ENCODE results near the gene FNDC10.
A peak's percentile ranks its signal among the peaks of the same experiment; 100 is the strongest.

The FNDC10 gene

DNA sequence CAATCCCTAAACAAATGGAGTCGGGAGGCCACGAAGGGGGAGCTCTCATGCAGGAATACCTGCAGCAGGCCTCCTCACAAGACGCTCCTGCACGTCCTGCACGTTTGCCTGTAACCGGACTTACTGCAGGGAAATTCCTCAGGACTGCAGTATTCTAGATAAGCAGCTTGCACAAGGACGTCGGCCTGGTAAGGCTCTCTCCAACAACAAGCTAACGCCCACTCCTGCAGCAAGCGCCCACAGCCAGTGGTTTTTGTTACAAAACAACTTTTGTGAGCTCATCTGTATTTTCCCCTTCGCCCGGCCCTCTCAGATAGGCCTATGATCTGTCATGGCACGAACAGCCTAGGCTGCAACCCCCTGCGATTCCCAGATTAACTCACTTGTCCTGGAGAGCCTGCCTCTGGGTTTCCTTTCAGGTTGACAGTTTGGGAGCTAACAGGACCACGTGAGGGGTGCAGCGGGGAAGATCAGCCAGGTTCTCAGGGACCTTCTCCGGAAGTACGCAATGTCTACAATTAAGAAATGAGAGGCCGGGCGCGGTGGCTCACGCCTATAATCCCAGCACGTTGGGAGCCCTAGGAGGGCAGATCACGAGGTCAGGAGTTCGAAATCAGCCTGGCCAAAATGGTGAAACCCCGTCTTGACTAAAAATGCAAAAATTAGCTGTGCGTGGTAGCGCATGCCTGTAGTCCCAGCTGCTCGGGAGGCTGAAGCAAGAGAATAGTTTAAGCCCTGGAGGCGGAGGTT is 14.4 kb upstream of the FNDC10 start:
- H3K27ac Mint-ChIP-seq: peak overlapping the region; percentile 93
- TF ChIP-seq, protein P1, sequence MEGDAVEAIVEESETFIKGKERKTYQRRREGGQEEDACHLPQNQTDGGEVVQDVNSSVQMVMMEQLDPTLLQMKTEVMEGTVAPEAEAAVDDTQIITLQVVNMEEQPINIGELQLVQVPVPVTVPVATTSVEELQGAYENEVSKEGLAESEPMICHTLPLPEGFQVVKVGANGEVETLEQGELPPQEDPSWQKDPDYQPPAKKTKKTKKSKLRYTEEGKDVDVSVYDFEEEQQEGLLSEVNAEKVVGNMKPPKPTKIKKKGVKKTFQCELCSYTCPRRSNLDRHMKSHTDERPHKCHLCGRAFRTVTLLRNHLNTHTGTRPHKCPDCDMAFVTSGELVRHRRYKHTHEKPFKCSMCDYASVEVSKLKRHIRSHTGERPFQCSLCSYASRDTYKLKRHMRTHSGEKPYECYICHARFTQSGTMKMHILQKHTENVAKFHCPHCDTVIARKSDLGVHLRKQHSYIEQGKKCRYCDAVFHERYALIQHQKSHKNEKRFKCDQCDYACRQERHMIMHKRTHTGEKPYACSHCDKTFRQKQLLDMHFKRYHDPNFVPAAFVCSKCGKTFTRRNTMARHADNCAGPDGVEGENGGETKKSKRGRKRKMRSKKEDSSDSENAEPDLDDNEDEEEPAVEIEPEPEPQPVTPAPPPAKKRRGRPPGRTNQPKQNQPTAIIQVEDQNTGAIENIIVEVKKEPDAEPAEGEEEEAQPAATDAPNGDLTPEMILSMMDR (IDR thresholded peaks at IDR 0.05): no peak
- peak; percentile 12 for DNase-seq

GRCh38 chr1:1613509-1614082 is 13.7 kb upstream of the FNDC10 start:
- TF ChIP-seq, protein P1 (IDR thresholded peaks at IDR 0.05): no peak
- H3K27ac Mint-ChIP-seq: no peak overlapping the region
- H3K9me3 Mint-ChIP-seq: no peaks in the 10 kb centered on the region
- peak overlapping the region; percentile 95 for H3K4me3 Mint-ChIP-seq
- no peak for DNase-seq
- peaks cover 39% of the 10 kb centered on the region for H3K4me1 Mint-ChIP-seq
- peaks cover 5% of the 10 kb centered on the region for H3K36me3 Mint-ChIP-seq (ENCODE audit: low read depth)
- peaks cover 4% of the 10 kb centered on the region for H3K27me3 Mint-ChIP-seq (ENCODE audit: low read depth, poor library complexity)

More for the DNA sequence above, 14.4 kb upstream of the FNDC10 start:
- Mint-ChIP-seq H3K27me3 (ENCODE audit: low read depth, poor library complexity) (peaks cover 4% of the 10 kb centered on the region), H3K4me1 (peaks cover 39% of the 10 kb centered on the region), H3K9me3 (no peaks in the 10 kb centered on the region), H3K36me3 (ENCODE audit: low read depth) (peaks cover 5% of the 10 kb centered on the region), H3K4me3 (peak overlapping the region; percentile 95)

DNA sequence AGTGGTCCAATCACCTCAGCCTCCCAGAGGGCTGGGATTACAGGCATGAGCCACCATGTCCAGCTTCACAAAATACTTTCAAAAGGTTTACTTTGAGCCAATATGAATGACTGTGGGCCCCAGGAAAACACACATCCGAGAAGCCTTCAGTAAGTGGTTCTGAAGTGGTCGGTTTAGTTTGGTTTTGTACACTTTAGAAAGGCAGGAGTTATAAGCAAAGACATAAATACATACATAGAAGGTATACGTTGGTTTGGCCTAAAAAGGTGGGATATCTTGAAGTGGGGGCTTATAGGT is 12.1 kb upstream of the FNDC10 start:
- TF ChIP-seq, protein P1 (IDR thresholded peaks at IDR 0.05): no peak
- Mint-ChIP-seq H3K27me3 (ENCODE audit: low read depth, poor library complexity) (peaks cover 12% of the 10 kb centered on the region), H3K4me3 (peak overlapping the region; percentile 52), H3K4me1 (peaks cover 33% of the 10 kb centered on the region), H3K9me3 (no peaks in the 10 kb centered on the region), H3K27ac (no peak overlapping the region), H3K36me3 (ENCODE audit: low read depth) (peaks cover 5% of the 10 kb centered on the region)
- no peak for DNase-seq

DNA sequence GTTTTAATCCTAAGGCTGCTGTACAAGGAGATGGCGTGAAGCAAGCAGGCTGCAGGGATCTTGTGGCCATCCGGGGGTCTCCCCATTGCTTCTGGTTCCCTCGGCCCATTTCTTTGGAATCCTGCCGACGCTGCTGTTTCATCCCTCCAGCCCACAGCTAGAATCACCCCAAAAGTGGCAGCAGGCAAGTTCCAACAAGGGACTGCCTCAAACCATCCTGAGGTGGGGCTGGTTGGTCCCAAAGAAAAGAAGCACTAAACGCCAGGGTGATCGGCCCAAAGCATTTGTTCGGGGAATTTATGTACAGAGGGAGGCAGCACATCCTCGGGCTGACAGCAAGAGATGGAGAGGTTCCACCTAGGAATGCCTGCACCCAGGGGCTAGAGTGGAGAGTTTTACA is 10.9 kb upstream of the FNDC10 start:
- H3K36me3 Mint-ChIP-seq (ENCODE audit: low read depth): peaks cover 5% of the 10 kb centered on the region
- H3K27ac Mint-ChIP-seq: no peak overlapping the region
- TF ChIP-seq, protein P1 (IDR thresholded peaks at IDR 0.05): no peak
- H3K9me3 Mint-ChIP-seq: no peaks in the 10 kb centered on the region
- H3K4me1 Mint-ChIP-seq: peaks cover 32% of the 10 kb centered on the region
- H3K27me3 Mint-ChIP-seq (ENCODE audit: low read depth, poor library complexity): peaks cover 15% of the 10 kb centered on the region
- DNase-seq: no peak
- no peak overlapping the region for H3K4me3 Mint-ChIP-seq

- DNase-seq: no peak
- Mint-ChIP-seq H3K27me3 (ENCODE audit: low read depth, poor library complexity) (peaks cover 17% of the 10 kb centered on the region), H3K4me1 (peaks cover 30% of the 10 kb centered on the region), H3K36me3 (ENCODE audit: low read depth) (peaks cover 5% of the 10 kb centered on the region), H3K4me3 (no peak overlapping the region), H3K9me3 (no peaks in the 10 kb centered on the region), H3K27ac (no peak overlapping the region)
- TF ChIP-seq, protein P1 (IDR thresholded peaks at IDR 0.05): no peak
Measured at GRCh38 chr1:1609822-1610485, 10.0 kb upstream of the FNDC10 start.

All from nephron progenitor cell (in vitro differentiated cells).